GM21423 (cell line): ENCODE data around the gene LBR.
"Not testable (repeated sequence)": the region's sequence is repeated elsewhere in the genome, so short reads cannot be mapped to it uniquely, and the experiment has no call there.

ENCODE experiments used
- ATAC-seq: cut with Tn5 transposase; IDR thresholded peaks from one replicate; pipeline ENCODE4 v1.9.1; 2021; ENCODE audit warnings: mild to moderate bottlenecking, moderate library complexity; ENCODE audit not compliant: unreplicated experiment

LBR gene

GRCh38 chr1:225386860-225387259 lies 41.0 kb downstream of the LBR start:
- ATAC-seq = not testable (repeated sequence)

- no peak for ATAC-seq
These were observed 47.1 kb downstream of the LBR start for GRCh38 chr1:225380691-225381090.

- ATAC-seq = no peak
These were observed 49.0 kb downstream of the LBR start for GRCh38 chr1:225378880-225379279.

- no peak for ATAC-seq
These were observed 52.8 kb downstream of the LBR start for GRCh38 chr1:225374996-225375395.

GRCh38 chr1:225373155-225373554 lies 54.7 kb downstream of the LBR start:
- no peak for ATAC-seq

- ATAC-seq = no peak
These were observed 56.4 kb downstream of the LBR start for GRCh38 chr1:225371366-225372010.

GRCh38 chr1:225368036-225368552 lies 59.7 kb downstream of the LBR start:
- no peak for ATAC-seq

- ATAC-seq = no peak
These were observed 61.3 kb downstream of the LBR start for GRCh38 chr1:225366552-225366951.

- no peak for ATAC-seq
These were observed 61.8 kb downstream of the LBR start for GRCh38 chr1:225366018-225366417.

GRCh38 chr1:225364439-225364838 lies 63.4 kb downstream of the LBR start:
- no peak for ATAC-seq

GRCh38 chr1:225362805-225363204 lies 65.0 kb downstream of the LBR start:
- ATAC-seq = no peak

GRCh38 chr1:225361176-225361575 lies 66.7 kb downstream of the LBR start:
- no peak for ATAC-seq

GRCh38 chr1:225360119-225360518 lies 67.7 kb downstream of the LBR start:
- ATAC-seq = no peak

- ATAC-seq = no peak
These were observed 72.0 kb downstream of the LBR start for GRCh38 chr1:225355863-225356262.

- no peak for ATAC-seq
These were observed 72.9 kb downstream of the LBR start for GRCh38 chr1:225354906-225355305.
